Coronary artery (tissue), 2 donors: Measurements from ENCODE around the gene MGA.

Source experiments
- DNase-seq: peaks from one replicate; pipeline ENCODE4 v3.0.0-alpha.2; 2017; ENCODE audit warnings: low spot score
- H3K27ac ChIP-seq, 2 donors: fragments of 200-600 bp; sonication (generic); one replicate each; pipeline ENCODE4 v1.5.1; 2016 to 2019
- H3K4me3 ChIP-seq: fragments of 200-600 bp; sonication (generic); 2 replicates; pipeline ENCODE4 v1.5.1; 2016; ENCODE audit warnings: mild to moderate bottlenecking, moderate library complexity
- CTCF ChIP-seq: fragments of 200-600 bp; sonication (generic); IDR thresholded peaks from one replicate; pipeline ENCODE4 v1.5.1; 2019; ENCODE audit warnings: antibody characterized with exemption

Gene MGA

GRCh38 chr15:41689834-41690233, 29.6 kb downstream of the MGA start:
- no peak for TF ChIP-seq CTCF
- H3K4me3 ChIP-seq = no peak overlapping the region
- no peak overlapping the region for H3K27ac ChIP-seq
- no peak for DNase-seq

GRCh38 chr15:41690636-41691035, 30.4 kb downstream of the MGA start:
- DNase-seq = no peak
- no peak for TF ChIP-seq CTCF
- H3K27ac ChIP-seq = no peak overlapping the region
- H3K4me3 ChIP-seq = no peak overlapping the region

- TF ChIP-seq CTCF = no peak
- no peak for DNase-seq
- Histone ChIP-seq H3K4me3 (no peak overlapping the region), H3K27ac (no peak overlapping the region)
These were observed 31.3 kb downstream of the MGA start for GRCh38 chr15:41691471-41691870.

- Histone ChIP-seq H3K27ac (no peak overlapping the region), H3K4me3 (no peak overlapping the region)
- no peak for TF ChIP-seq CTCF
These were observed 31.8 kb downstream of the MGA start for GRCh38 chr15:41692049-41692448.

GRCh38 chr15:41693757-41694156, 33.6 kb downstream of the MGA start:
- no peak for DNase-seq

More at GRCh38 chr15:41692049-41692448, 31.8 kb downstream of the MGA start:
- no peak for DNase-seq

GRCh38 chr15:41695750-41696436, 35.7 kb downstream of the MGA start:
- H3K27ac ChIP-seq = peak overlapping the region in 1 of 2 donors; percentile 15
- no peak for DNase-seq
- no peak overlapping the region for H3K4me3 ChIP-seq
- TF ChIP-seq CTCF = no peak

More at GRCh38 chr15:41693757-41694156, 33.6 kb downstream of the MGA start:
- Histone ChIP-seq H3K4me3 (no peak overlapping the region), H3K27ac (no peak overlapping the region)
- no peak for TF ChIP-seq CTCF

- no peak for DNase-seq
- no peak overlapping the region for H3K4me3 ChIP-seq
- no peak for TF ChIP-seq CTCF
- no peak overlapping the region for H3K27ac ChIP-seq
These were observed 38.6 kb downstream of the MGA start for GRCh38 chr15:41698779-41699178.
